HUES64 (cell line): ENCODE results near the gene HORMAD2.
A peak's percentile ranks its signal among the peaks of the same experiment; 100 is the strongest.

Experiments used
- H3K27ac ChIP-seq: 2 replicates; pipeline ENCODE4 v1.7.0; 2013; ENCODE audit warnings: low read depth, low read length, inconsistent platforms
- H3K27me3 ChIP-seq: 2 replicates; pipeline ENCODE4 v1.6.1; 2013; ENCODE audit warnings: mild to moderate bottlenecking, low read length; ENCODE audit not compliant: insufficient read depth
- H3K36me3 ChIP-seq: 2 replicates; pipeline ENCODE4 v1.6.1; 2013; ENCODE audit warnings: mild to moderate bottlenecking, low read length; ENCODE audit not compliant: insufficient read depth
- H3K4me1 ChIP-seq: 2 replicates; pipeline ENCODE4 v1.6.1; 2013; ENCODE audit warnings: mild to moderate bottlenecking, low read length, moderate library complexity; ENCODE audit not compliant: insufficient read depth
- H3K4me3 ChIP-seq: 2 replicates; pipeline ENCODE4 v1.5.1; 2013; ENCODE audit warnings: mild to moderate bottlenecking, low read length, moderate library complexity
- H3K9ac ChIP-seq: 2 replicates; pipeline ENCODE4 v1.6.1; 2013; ENCODE audit warnings: mild to moderate bottlenecking, low read depth, low read length
- H3K9me3 ChIP-seq: 2 replicates; pipeline ENCODE4 v1.6.1; 2013; ENCODE audit warnings: low read depth, low read length; ENCODE audit not compliant: insufficient read depth
- WGBS: fragments of 150-250, 120-280 bp; methylation state at CpG from one replicate; pipeline ENCODE4 v1.1.7; 2013; ENCODE audit warnings: missing lambda C conversion rate; 5-methylcytosine and 5-hydroxymethylcytosine counted together

Gene HORMAD2

DNA sequence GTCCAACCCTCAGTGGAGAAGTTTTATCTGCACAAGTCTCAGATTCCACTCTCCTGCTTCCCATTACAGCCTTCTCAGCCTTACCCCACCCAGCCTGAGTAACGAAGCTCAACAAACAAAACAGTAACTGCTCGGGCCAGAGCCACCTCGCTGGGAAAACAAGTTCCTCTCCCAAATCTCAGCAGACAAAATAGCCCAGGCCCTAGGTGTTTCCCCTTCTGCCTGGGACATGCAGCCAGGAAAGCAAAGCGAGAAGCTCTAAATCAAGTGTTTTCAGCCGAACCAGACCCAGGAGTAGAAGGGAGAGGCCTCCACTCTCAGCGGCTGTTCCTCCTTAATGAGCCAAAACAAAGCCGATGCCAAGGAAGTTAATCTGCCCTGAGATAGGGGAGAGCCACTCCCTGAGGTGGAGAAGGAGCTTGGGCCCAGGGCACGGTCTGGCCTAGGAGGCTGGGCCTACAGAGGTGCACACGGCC lies 122.3 kb downstream of the HORMAD2 start:
- no peaks in the 10 kb centered on the region for H3K9me3 ChIP-seq
- no peak overlapping the region for H3K4me3 ChIP-seq
- H3K9ac ChIP-seq, result peak overlapping the region; percentile 26; the same call in 1 of the 2 replicates
- H3K27me3 ChIP-seq, result no peaks in the 10 kb centered on the region
- no peak overlapping the region for H3K27ac ChIP-seq
- peaks cover 5% of the 10 kb centered on the region; the same call in 1 of the 2 replicates for H3K4me1 ChIP-seq
- H3K36me3 ChIP-seq, result no peaks in the 10 kb centered on the region
- 81% methylated on average over 9 of the region's 9 CpGs for WGBS

DNA sequence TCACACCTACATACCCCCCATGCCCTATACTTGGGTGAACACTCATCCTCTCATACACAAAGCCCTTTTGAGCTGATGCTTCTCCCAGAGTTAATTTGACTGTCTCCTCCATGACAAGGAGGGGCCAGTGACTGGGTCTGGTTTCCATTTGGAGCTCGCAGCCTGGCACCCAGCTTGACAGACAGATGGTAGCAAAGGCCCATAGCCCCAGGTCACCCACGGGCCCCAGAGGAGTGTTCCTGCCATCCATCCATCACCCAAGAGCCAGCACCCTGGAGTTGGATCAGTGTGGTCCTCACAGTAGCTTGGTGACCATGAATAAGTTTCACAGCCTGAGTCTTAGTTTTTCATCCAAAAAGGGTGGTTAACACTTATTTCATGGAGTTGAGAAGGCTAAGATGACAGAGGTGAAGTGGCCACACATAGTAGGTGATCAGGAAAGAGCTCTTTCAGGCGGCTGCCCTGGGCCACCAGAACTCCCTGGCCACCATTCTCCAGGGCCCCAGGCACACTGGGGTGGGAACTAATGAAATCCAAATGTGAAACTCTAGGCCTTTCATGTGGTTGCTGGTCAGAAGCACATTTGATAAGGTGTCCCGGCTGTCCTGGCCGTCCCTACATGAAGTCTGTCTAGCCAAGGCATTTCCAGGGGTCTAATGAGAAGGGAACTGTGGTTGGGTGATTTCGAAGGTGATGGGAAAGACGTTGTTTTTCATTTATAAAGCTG lies 123.9 kb downstream of the HORMAD2 start:
- Histone ChIP-seq H3K36me3 (no peaks in the 10 kb centered on the region), H3K4me1 (peaks cover 15% of the 10 kb centered on the region; the same call in 1 of the 2 replicates), H3K27me3 (no peaks in the 10 kb centered on the region), H3K9me3 (no peaks in the 10 kb centered on the region), H3K27ac (no peak overlapping the region), H3K9ac (no peak overlapping the region), H3K4me3 (no peak overlapping the region)
- WGBS, result 90% methylated on average over 7 of the region's 7 CpGs

DNA sequence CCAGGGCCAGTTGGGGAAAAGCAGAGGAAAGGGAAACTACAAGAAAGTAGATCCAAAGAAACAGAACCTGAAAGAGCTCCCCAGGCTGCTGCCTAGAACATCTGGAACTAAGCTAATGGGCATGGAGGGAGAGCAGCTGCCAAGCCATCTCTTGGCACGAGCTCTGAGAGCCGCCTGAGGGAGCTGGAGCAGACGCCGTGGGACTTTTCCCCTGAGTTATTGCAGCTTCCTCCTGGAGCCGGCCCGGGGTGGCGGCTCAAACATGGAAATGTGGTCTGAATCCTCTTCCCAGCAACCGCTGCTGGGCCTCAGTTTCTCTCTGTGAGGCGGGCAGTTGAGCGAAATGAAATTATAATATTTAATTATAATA lies 124.5 kb downstream of the HORMAD2 start:
- H3K36me3 ChIP-seq, result no peaks in the 10 kb centered on the region
- 94% methylated on average over 8 of the region's 10 CpGs for WGBS
- H3K9me3 ChIP-seq, result no peaks in the 10 kb centered on the region
- H3K4me1 ChIP-seq, result peaks cover 15% of the 10 kb centered on the region; the same call in 1 of the 2 replicates
- H3K27me3 ChIP-seq, result no peaks in the 10 kb centered on the region
- no peak overlapping the region for H3K9ac ChIP-seq
- H3K27ac ChIP-seq, result no peak overlapping the region
- H3K4me3 ChIP-seq, result no peak overlapping the region

DNA sequence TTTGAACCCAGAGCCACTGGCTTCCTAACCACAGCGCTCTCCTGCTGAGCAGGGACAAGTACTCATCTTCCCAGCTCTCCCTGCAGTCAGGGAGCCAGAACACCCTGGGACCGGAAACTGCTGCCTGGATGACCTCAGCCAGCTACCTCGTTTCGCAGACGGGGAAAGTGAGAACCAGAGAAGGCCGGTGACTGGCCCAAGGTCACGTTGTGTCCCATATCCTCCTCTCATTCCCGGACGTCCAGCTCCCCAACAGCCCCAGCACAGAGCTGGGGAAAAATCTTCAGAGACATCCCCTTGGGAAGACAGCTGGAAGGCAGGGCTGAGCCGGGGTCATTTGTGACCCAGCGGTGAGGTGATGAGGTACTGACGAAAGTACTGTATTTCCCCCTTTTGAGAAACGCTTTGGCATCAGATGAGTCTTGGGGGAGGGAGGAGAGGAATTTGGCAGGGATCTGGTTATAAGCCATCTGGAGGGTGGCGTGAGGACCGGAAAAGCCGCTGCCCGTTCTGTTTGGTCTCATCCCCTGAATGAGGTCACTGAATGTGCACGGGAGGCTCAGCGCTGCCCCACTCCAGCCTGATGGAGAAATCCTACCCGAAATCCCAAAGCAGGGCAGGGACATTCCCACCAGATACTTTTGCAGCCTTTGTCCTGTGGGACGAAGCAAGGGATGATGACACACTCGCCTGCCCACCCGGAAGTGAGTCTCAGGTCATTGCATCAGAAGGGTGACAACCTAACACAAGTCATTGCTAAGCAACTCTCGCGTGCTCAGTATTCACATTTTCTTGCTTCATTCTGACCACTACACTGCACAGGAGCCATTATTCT lies 125.2 kb downstream of the HORMAD2 start:
- peaks cover 19% of the 10 kb centered on the region; the same call in 1 of the 2 replicates for H3K4me1 ChIP-seq
- H3K4me3 ChIP-seq, result no peak overlapping the region
- H3K36me3 ChIP-seq, result no peaks in the 10 kb centered on the region
- H3K9me3 ChIP-seq, result no peaks in the 10 kb centered on the region
- 90% methylated on average over 25 of the region's 25 CpGs for WGBS
- no peak overlapping the region for H3K9ac ChIP-seq
- H3K27ac ChIP-seq, result no peak overlapping the region
- no peaks in the 10 kb centered on the region for H3K27me3 ChIP-seq

DNA sequence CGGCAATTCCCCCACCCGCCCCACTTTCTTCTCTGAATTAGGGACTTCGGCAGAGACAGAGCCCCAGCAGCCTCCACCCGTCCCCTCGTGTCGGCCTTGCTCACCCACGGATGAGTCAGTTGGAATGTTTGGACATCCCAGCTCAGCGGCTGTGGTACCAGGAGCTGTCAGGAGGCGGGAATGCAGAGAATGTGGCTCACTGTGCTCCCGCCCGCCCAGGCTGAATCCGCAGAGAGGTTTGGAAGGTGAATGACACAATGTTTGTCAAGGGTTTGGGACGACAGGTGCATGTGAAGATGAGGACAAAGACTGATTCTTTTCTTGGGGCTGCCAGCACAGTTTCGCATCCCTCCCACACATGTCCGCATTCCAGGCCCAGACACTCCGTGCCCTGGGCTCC lies 126.7 kb downstream of the HORMAD2 start:
- Histone ChIP-seq H3K27me3 (no peaks in the 10 kb centered on the region), H3K9ac (no peak overlapping the region), H3K4me3 (no peak overlapping the region), H3K4me1 (peaks cover 20% of the 10 kb centered on the region; the same call in 1 of the 2 replicates), H3K36me3 (no peaks in the 10 kb centered on the region), H3K9me3 (no peaks in the 10 kb centered on the region), H3K27ac (no peak overlapping the region)
- 46% methylated on average over 16 of the region's 16 CpGs for WGBS

DNA sequence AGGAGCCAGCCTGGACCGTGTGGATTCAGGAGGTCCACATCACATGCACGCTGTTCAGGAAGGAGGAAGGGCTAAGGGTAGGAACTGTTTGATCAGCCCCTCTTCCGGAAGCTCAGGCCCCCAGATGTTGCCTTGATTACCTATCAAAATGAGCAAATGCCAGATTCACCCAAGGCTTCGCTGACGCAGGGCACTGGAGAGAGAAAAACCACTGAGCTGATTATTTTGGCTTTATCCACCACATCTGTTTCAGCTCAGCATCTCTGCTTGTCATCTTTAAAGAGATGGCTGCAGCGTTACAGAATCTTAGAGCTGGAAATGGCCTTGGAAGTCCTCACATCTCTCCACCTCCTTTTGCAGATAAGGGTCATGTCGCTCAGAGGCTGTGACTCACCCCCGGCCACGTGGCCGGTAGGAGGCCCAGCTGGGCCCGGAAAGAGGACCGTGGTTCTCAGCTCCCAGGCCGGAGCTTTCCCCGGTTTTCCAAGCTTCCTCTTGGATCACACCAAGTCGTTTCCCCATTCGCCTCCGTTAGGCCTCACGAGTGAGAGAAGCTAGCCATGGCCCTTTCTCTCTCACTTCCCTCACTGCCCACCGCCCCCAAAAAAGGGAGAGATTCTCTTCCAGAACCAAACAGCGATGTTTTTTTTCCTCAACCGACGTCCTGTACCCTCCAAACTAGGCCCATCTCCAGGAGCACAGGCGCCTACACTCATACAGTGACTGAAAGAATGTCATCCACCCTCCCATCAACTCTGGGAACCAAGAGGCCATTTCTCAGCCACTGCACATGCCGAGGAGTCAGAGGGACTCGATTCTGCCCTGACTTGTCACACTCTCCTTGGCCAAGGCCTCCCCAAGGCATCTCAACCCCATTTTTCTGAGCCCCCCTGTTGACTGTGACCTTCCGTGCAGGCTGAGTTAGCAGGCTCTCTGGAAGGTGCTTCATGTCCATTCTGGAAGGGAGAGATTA lies 128.7 kb downstream of the HORMAD2 start:
- H3K27me3 ChIP-seq, result no peaks in the 10 kb centered on the region
- no peak overlapping the region for H3K9ac ChIP-seq
- H3K36me3 ChIP-seq, result no peaks in the 10 kb centered on the region
- WGBS, result 73% methylated on average over 26 of the region's 26 CpGs
- H3K9me3 ChIP-seq, result no peaks in the 10 kb centered on the region
- H3K4me3 ChIP-seq, result no peak overlapping the region
- H3K27ac ChIP-seq, result no peak overlapping the region
- H3K4me1 ChIP-seq, result peaks cover 20% of the 10 kb centered on the region; the same call in 1 of the 2 replicates

DNA sequence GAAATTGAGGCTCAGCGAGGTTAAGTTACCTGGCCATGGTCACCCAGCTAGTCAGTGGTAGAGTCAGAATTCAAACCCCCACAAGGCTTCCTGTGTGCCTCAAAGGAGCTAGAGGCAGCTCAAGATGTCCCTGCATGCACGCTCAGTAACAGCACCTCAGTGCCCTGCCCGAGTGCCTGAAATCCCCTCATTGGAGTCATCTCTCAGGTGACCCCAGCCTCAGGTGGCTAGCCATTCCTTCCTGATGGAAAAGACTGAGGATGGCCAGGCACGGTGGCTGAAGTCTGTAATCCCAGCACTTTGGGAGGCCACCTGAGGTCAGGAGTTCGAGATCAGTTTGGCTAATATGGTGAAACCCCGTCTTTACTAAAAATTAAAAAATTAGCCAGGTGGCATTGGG lies 129.4 kb downstream of the HORMAD2 start:
- H3K36me3 ChIP-seq, result no peaks in the 10 kb centered on the region
- peaks cover 23% of the 10 kb centered on the region; the same call in 1 of the 2 replicates for H3K4me1 ChIP-seq
- H3K9me3 ChIP-seq, result no peaks in the 10 kb centered on the region
- no peak overlapping the region for H3K9ac ChIP-seq
- H3K27me3 ChIP-seq, result no peaks in the 10 kb centered on the region
- no peak overlapping the region for H3K4me3 ChIP-seq
- WGBS, result 94% methylated on average over 6 of the region's 6 CpGs
- no peak overlapping the region for H3K27ac ChIP-seq

DNA sequence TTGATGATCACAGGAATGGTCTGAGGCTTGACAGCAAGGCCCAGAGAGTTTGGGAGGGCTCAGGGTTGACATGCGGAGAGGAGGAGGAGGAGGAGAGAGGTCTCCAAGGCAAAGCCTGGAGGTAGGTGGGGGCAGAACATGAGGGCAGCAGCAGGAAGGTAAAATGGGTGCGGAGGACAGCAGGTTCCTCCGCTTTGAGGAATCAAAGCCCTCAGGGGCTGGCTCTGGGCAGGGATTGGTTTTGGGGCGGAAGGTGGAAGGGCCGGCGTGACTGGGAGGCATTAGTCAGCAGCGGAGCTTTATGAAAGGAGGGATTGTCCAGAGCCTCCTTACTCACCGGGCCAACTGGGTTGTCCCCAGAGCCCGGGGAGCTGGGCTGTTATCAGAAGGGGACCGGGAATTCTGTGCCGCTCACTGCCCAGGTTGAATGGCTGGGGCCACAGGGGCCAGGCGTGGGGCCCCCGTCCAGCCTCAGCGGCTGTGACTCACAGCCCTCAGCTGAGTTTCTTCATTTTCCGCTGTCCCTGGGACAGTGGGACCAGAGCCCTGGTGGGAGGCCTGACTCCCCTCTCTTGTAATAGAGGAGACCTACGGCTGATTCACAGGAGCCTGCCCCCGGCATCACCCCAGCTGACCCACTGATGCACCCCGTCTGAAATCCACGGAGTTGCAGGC lies 130.1 kb downstream of the HORMAD2 start:
- no peak overlapping the region for H3K9ac ChIP-seq

DNA sequence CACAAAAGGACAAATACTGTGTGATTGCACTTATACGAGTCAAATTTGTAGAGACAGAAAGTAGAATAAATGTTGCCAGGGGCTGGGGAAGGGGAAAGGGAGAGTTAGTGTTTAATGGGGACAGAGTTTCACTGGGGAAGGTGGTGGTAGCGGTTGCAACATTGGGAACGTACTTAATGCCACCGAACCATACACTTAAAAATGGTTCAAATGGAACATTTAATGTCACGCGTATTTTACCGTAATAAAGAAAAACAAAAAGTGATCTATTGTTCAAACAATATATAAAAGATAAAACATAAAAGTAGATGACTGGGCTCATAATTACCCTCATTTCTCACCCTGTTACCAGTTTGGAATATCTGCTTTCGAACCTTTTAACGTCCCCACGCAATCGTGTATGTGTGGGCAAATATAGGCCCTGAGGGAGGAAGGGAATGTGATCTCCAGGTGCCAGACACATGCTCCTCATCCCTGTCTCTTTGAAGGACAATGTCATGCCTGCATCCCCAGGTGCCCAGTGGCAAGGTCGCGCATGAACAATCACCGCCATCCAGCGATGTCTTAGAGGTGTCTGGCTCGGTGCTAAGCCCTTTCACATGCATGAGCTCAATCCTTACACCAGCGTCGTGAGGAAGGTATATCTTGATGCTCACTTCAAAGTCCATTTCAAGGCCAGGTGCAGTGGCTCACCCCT lies 131.0 kb downstream of the HORMAD2 start:
- H3K4me3 ChIP-seq, result no peak overlapping the region
- no peaks in the 10 kb centered on the region for H3K36me3 ChIP-seq
- no peaks in the 10 kb centered on the region for H3K27me3 ChIP-seq
- 92% methylated on average over 15 of the region's 18 CpGs for WGBS
- H3K9ac ChIP-seq, result no peak overlapping the region
- peaks cover 24% of the 10 kb centered on the region; the same call in 1 of the 2 replicates for H3K4me1 ChIP-seq
- no peaks in the 10 kb centered on the region for H3K9me3 ChIP-seq
- H3K27ac ChIP-seq, result no peak overlapping the region

More for the DNA sequence above, 130.1 kb downstream of the HORMAD2 start:
- peaks cover 24% of the 10 kb centered on the region; the same call in 1 of the 2 replicates for H3K4me1 ChIP-seq
- no peak overlapping the region for H3K4me3 ChIP-seq
- H3K9me3 ChIP-seq, result no peaks in the 10 kb centered on the region
- no peaks in the 10 kb centered on the region for H3K36me3 ChIP-seq
- WGBS, result 74% methylated on average over 19 of the region's 19 CpGs
- H3K27ac ChIP-seq, result no peak overlapping the region
- H3K27me3 ChIP-seq, result no peaks in the 10 kb centered on the region
